H1 (cell line): ENCODE data around the gene ACBD6.

ENCODE experiments used
- EP300 ChIP-seq, 2 experiments: IDR thresholded peaks; 1 replicate in 1 of 2; 2 replicates in 1 of 2; pipeline ENCODE4 v1.6.1; 2011 to 2012; ENCODE audit warnings: low read depth in 2 of 2, low read length in 2 of 2, mild to moderate bottlenecking in 2 of 2, borderline replicate concordance in 1 of 2, inconsistent platforms in 1 of 2, moderate library complexity in 1 of 2
- POLR2AphosphoS5 ChIP-seq: IDR thresholded peaks from 2 replicates; pipeline ENCODE4 v1.6.1; 2011; ENCODE audit warnings: low read depth, low read length
- SIN3A ChIP-seq, 2 experiments: IDR thresholded peaks in 1 of 2; conservative IDR thresholded peaks in 1 of 2; 2 replicates each; pipeline ENCODE4 v1.6.1; 2011 to 2012; ENCODE audit warnings: low read length in 2 of 2, improper control_type of control experiment in 1 of 2, low read depth in 1 of 2, mild to moderate bottlenecking in 1 of 2
- SP1 ChIP-seq: IDR thresholded peaks from 2 replicates; pipeline ENCODE4 v1.6.1; 2011; ENCODE audit warnings: low read depth, low read length
- TF ChIP-seq, protein P1 (sequence below), 3 experiments: IDR thresholded peaks; 1 replicate in 2 of 3; 2 replicates in 1 of 3; pipeline versions ENCODE4 v1.5.1 to v1.6.1; 2011; ENCODE audit warnings: low read length in 3 of 3, mild to moderate bottlenecking in 3 of 3, inconsistent platforms in 2 of 3, low read depth in 1 of 3, moderate library complexity in 1 of 3; ENCODE audit not compliant: insufficient read depth in 1 of 3; ENCODE audit errors: control extremely low read depth in 1 of 3

DNA sequence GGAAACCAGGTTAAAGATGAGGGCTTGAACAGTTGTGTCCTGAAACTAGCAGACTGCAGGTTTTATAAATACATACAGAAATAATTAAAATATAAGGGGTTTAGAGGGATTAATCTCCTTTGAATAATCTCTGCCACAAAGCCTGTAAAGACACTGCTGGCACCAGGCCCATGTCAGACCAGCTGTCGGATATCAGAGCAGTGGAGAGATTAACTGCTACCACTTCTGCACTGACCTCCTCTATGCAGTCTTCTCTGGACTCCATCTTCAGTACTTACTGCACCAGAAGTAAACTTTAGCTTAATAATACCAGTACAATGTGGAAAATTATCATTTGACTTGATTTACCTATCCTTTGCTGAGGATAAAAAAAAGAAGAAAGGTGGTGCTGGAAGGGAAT, 143.7 kb downstream of the ACBD6 start:
- TF ChIP-seq, protein P1, sequence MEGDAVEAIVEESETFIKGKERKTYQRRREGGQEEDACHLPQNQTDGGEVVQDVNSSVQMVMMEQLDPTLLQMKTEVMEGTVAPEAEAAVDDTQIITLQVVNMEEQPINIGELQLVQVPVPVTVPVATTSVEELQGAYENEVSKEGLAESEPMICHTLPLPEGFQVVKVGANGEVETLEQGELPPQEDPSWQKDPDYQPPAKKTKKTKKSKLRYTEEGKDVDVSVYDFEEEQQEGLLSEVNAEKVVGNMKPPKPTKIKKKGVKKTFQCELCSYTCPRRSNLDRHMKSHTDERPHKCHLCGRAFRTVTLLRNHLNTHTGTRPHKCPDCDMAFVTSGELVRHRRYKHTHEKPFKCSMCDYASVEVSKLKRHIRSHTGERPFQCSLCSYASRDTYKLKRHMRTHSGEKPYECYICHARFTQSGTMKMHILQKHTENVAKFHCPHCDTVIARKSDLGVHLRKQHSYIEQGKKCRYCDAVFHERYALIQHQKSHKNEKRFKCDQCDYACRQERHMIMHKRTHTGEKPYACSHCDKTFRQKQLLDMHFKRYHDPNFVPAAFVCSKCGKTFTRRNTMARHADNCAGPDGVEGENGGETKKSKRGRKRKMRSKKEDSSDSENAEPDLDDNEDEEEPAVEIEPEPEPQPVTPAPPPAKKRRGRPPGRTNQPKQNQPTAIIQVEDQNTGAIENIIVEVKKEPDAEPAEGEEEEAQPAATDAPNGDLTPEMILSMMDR (IDR thresholded peaks at IDR 0.05; ENCODE audit: control extremely low read depth in 1 of 3, insufficient read depth in 1 of 3, low read depth in 1 of 3, low read length in 3 of 3), result no peak
- TF ChIP-seq EP300 (IDR thresholded peaks at IDR 0.05; ENCODE audit: borderline replicate concordance in 1 of 2, low read depth in 2 of 2, low read length in 2 of 2) (no peak), SP1 (no peak), SIN3A (conservative IDR thresholded peaks at IDR 0.05 in 1 of 2, IDR thresholded peaks at IDR 0.05 in 1 of 2; ENCODE audit: low read depth in 1 of 2, low read length in 2 of 2) (no peak), POLR2AphosphoS5 (no peak)
